OCI-LY3 (cell line): ENCODE results near the gene VMP1.
"Not testable (repeated sequence)": the region's sequence is repeated elsewhere in the genome, so short reads cannot be mapped to it uniquely, and the experiment has no call there.

Experiments
- CTCF ChIP-seq: fragments of 200-600, 300-600 bp; sonication (generic); IDR thresholded peaks from 2 replicates; pipeline ENCODE4 v1.5.1; 2014; ENCODE audit warnings: antibody characterized with exemption, low read length, low read depth
- EZH2phosphoT487 ChIP-seq: fragments of 200-600 bp; shearing (Covaris generic); IDR thresholded peaks from 2 replicates; pipeline ENCODE4 v1.6.1; 2018; ENCODE audit warnings: antibody characterized with exemption, mixed run types, low read depth

GRCh38 chr17:59841091-59841881, 133.8 kb downstream of the VMP1 start:
- TF ChIP-seq CTCF, EZH2phosphoT487: not testable (repeated sequence)
